Measurements from ENCODE around the gene POLR3H.
"Not testable (repeated sequence)": the region's sequence is repeated elsewhere in the genome, so short reads cannot be mapped to it uniquely, and the experiment has no call there.

Gene POLR3H

DNA sequence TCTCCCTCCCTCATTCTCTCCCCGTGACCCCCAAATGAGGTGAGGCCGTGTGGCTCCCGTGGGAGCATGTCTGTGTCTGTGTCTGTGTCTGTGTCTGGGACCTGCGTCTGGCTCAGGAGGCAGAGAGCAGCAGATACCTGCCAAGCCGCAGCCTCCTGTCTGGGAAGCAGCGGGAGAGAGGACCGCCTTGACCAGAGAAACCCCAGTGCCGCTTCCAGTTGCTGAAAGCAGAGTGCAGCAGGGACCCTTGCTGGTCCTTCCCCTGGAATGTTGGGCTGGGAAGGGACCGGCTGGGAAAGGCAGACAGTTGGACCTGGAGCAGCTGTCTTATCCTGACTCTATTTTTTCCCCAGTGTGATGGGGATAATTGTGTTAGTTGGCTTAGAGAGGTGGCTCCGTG lies 17.1 kb upstream of the POLR3H start:
- no peak for TF ChIP-seq Cebpa-rat (IDR thresholded peaks at IDR 0.05)
- peak overlapping the region in 4 of 11 experiments; percentile 10 to 37 (median 25); a peak in 3 of 22 replicates for H3K4me2 ChIP-seq
- H3K36me3 ChIP-seq = no peaks in the 10 kb centered on the region
- H3K9me3 ChIP-seq (replicated peaks in 1 of 11) = no peaks in the 10 kb centered on the region
- H3K27me3 ChIP-seq = peaks cover 0 to 27% (median 18%) of the 10 kb centered on the region in 11 experiments; a peak in 19 of 22 replicates
- peaks cover 29 to 52% (median 43%) of the 10 kb centered on the region in 10 experiments for H3K4me1 ChIP-seq
- no peak overlapping the region for H3K9ac ChIP-seq
- no peak overlapping the region for H3K27ac ChIP-seq
- H4K20me1 ChIP-seq = peaks cover 0 to 15% (median 0%) of the 10 kb centered on the region in 11 experiments; a peak in 2 of 22 replicates
- no peak overlapping the region for H3K4me3 ChIP-seq

DNA sequence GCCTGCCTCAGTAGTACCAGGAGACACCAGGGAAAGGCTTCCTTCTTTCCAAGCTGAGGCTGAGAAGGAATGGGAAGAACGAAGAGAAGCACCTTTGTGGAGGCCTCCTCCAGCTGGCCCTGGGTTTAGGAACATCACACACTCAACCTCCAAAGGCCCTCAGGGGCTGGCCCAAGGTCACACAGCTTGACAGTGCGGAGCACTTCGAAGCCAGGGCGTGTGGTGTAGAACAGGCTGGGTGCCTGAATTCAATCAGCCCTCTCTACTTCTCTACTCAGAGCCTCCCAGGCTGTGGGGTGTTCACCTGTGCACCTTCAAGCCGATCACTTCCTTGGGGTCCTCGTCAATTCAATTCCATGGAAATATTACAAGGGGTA lies 15.8 kb upstream of the POLR3H start:
- Histone ChIP-seq H3K27ac (no peak overlapping the region), H4K20me1 (peaks cover 0 to 15% (median 0%) of the 10 kb centered on the region in 11 experiments; a peak in 2 of 22 replicates), H3K9me3 (replicated peaks in 1 of 11) (no peaks in the 10 kb centered on the region), H3K36me3 (no peaks in the 10 kb centered on the region), H3K4me2 (no peak overlapping the region), H3K9ac (no peak overlapping the region), H3K4me3 (no peak overlapping the region), H3K27me3 (peaks cover 0 to 27% (median 18%) of the 10 kb centered on the region in 11 experiments; a peak in 19 of 22 replicates), H3K4me1 (peaks cover 29 to 51% (median 44%) of the 10 kb centered on the region in 10 experiments)
- TF ChIP-seq Cebpa-rat (IDR thresholded peaks at IDR 0.05) = no peak

DNA sequence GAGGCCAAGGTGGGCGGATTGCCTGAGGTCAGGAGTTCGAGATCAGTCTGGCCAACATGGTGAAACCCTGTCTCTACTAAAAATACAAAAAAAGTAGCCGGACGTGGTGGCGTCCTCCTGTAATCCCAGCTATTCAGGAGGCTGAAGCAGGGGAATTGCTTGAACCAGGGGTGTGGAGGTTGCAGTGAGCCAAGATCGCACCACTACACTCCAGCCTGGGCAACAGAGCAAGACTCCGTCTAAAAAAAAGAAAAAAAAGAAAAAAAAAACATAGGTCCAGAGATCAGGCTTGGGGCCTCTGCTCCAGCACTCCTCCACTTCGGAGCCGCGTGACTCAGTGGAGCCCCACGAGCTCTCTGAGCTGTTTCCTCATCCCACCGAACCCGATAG lies 14.0 kb upstream of the POLR3H start:
- H3K9me3 ChIP-seq (replicated peaks in 1 of 11); H3K4me3 ChIP-seq; H3K36me3 ChIP-seq: not testable (repeated sequence)
- H3K9ac ChIP-seq = peak overlapping the region in 2 of 11 experiments; percentile 66 to 76; a peak in 2 of 22 replicates
- peaks cover 0 to 27% (median 18%) of the 10 kb centered on the region in 11 experiments; a peak in 19 of 22 replicates for H3K27me3 ChIP-seq
- H4K20me1 ChIP-seq = peaks cover 0 to 15% (median 0%) of the 10 kb centered on the region in 11 experiments; a peak in 2 of 22 replicates
- peak overlapping the region in 6 of 11 experiments; percentile 69 to 87 (median 74); a peak in 9 of 22 replicates for H3K27ac ChIP-seq
- peaks cover 25 to 48% (median 38%) of the 10 kb centered on the region in 10 experiments for H3K4me1 ChIP-seq
- H3K4me2 ChIP-seq = peak overlapping the region; percentile 67 to 95 (median 87); a peak in 21 of 22 replicates

- H3K4me2 ChIP-seq = peak overlapping the region; percentile 75 to 95 (median 87)
- no peak for TF ChIP-seq Cebpa-rat (IDR thresholded peaks at IDR 0.05)
- peak overlapping the region in 1 of 10 experiments; percentile 25; a peak in 1 of 20 replicates for H3K4me3 ChIP-seq
- H3K27ac ChIP-seq = peak overlapping the region in 10 of 11 experiments; percentile 62 to 87 (median 77); a peak in 20 of 22 replicates
- peaks cover 0 to 25% (median 18%) of the 10 kb centered on the region in 11 experiments; a peak in 19 of 22 replicates for H3K27me3 ChIP-seq
- H3K4me1 ChIP-seq = peaks cover 19 to 42% (median 32%) of the 10 kb centered on the region in 10 experiments
- no peaks in the 10 kb centered on the region for H3K36me3 ChIP-seq
- H3K9me3 ChIP-seq (replicated peaks in 1 of 11) = no peaks in the 10 kb centered on the region
- H4K20me1 ChIP-seq = peaks cover 0 to 14% (median 0%) of the 10 kb centered on the region in 11 experiments; a peak in 2 of 22 replicates
- H3K9ac ChIP-seq = peak overlapping the region in 10 of 11 experiments; percentile 53 to 79 (median 70); a peak in 18 of 22 replicates
Measured at GRCh38 chr22:41557401-41558240, 13.4 kb upstream of the POLR3H start.

GRCh38 chr22:41556561-41556960 lies 12.3 kb upstream of the POLR3H start:
- Histone ChIP-seq H3K4me2 (peak overlapping the region; percentile 75 to 95 (median 87); a peak in 21 of 22 replicates), H4K20me1 (peaks cover 0 to 6% (median 0%) of the 10 kb centered on the region in 11 experiments; a peak in 2 of 22 replicates), H3K36me3 (no peaks in the 10 kb centered on the region), H3K9me3 (replicated peaks in 1 of 11) (no peaks in the 10 kb centered on the region), H3K9ac (peak overlapping the region in 10 of 11 experiments; percentile 14 to 79 (median 70); a peak in 17 of 22 replicates), H3K4me1 (peaks cover 15 to 34% (median 26%) of the 10 kb centered on the region in 10 experiments), H3K27me3 (peaks cover 0 to 14% (median 10%) of the 10 kb centered on the region in 11 experiments; a peak in 19 of 22 replicates), H3K4me3 (no peak overlapping the region), H3K27ac (peak overlapping the region in 9 of 11 experiments; percentile 62 to 87 (median 78); a peak in 17 of 22 replicates)
- TF ChIP-seq Cebpa-rat (IDR thresholded peaks at IDR 0.05) = no peak

DNA sequence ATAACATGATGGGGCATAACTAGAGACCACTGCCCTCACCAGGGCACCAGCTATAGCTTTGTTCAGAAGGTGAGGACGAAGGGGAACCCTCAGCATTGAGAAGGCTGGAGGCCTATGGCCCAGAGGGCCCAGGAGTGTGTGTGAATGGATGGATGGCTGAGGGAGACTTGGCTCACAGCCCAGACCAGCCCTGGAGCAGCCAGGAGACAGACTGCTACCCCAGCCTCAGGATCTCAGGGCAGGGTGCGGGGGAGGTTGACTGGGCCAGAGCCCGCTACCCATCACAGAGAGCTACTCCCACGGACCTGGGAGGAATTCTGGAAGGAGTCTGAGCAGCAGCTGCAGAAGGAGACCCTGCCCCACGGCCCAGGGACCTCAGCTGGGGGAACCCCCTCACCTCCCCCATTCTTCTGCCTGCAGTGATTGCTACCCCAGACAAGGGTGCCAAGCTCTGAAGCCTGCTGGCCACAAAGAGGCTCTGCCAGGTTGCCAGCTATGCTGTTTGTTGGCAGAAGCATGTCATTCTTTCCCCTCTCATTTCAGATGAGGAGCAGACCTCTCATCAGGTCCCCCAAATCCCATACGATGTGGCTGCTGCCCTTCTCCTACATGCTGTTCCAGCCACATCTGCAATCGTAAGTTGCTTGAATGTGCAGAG lies 11.2 kb upstream of the POLR3H start:
- peaks cover 0 to 4% (median 0%) of the 10 kb centered on the region in 11 experiments; a peak in 2 of 22 replicates for H3K27me3 ChIP-seq
- no peaks in the 10 kb centered on the region for H4K20me1 ChIP-seq
- H3K4me1 ChIP-seq = peaks cover 15 to 28% (median 23%) of the 10 kb centered on the region in 10 experiments
- no peaks in the 10 kb centered on the region for H3K36me3 ChIP-seq
- peak overlapping the region in 1 of 11 experiments; percentile 14; a peak in 1 of 22 replicates for H3K9ac ChIP-seq
- H3K27ac ChIP-seq = 0 out of 22 replicates have a peak overlapping the region, but pooled peaks of 1 of the 11 experiments have one; percentile 36
- no peak overlapping the region for H3K4me3 ChIP-seq
- no peak for TF ChIP-seq Cebpa-rat (IDR thresholded peaks at IDR 0.05)
- H3K9me3 ChIP-seq (replicated peaks in 1 of 11) = no peaks in the 10 kb centered on the region
- H3K4me2 ChIP-seq = 0 out of 22 replicates have a peak overlapping the region, but pooled peaks of 2 of the 11 experiments have one; percentile 13 to 17

DNA sequence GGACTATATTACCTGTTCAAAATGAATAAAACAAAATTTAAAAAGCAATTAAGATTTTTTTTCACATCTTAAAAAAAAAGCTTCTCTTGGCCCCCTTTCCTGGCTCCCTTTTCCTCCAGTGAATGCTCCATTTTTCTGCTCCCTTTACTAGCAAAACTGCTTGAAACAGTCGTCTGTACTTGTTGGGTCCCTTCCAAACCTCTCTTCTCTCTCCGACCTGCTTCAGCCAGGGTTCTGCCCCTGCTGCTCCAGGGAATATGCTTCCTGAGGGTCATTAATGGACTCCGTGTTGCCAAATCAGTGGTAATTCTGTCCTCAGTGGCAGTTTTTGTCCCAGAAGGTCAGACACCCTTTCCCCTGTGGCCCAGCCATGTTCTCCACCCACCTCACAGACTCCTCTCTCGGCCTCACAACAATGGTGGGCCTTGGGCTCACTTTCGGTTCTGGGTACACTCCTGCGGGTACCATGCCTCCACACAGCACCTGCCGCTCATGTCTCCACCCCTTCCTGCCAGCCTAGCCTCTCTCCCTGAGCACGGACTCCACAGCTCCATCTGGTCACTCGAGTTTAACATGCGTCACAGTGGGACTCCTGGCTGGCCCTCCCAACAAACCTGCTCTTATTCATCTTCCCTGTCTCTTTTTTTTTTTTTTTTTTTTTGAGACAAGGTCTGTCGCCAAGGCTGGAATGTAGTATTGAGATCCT lies 7.8 kb upstream of the POLR3H start:
- no peaks in the 10 kb centered on the region for H3K36me3 ChIP-seq
- no peaks in the 10 kb centered on the region for H3K27me3 ChIP-seq
- H4K20me1 ChIP-seq = no peaks in the 10 kb centered on the region
- H3K4me1 ChIP-seq = peaks cover 6 to 16% (median 9%) of the 10 kb centered on the region in 10 experiments
- no peak overlapping the region for H3K4me3 ChIP-seq
- TF ChIP-seq Cebpa-rat (IDR thresholded peaks at IDR 0.05) = no peak
- H3K27ac ChIP-seq = no peak overlapping the region
- H3K9ac ChIP-seq = no peak overlapping the region
- H3K9me3 ChIP-seq (replicated peaks in 1 of 11) = no peaks in the 10 kb centered on the region
- H3K4me2 ChIP-seq = no peak overlapping the region

DNA sequence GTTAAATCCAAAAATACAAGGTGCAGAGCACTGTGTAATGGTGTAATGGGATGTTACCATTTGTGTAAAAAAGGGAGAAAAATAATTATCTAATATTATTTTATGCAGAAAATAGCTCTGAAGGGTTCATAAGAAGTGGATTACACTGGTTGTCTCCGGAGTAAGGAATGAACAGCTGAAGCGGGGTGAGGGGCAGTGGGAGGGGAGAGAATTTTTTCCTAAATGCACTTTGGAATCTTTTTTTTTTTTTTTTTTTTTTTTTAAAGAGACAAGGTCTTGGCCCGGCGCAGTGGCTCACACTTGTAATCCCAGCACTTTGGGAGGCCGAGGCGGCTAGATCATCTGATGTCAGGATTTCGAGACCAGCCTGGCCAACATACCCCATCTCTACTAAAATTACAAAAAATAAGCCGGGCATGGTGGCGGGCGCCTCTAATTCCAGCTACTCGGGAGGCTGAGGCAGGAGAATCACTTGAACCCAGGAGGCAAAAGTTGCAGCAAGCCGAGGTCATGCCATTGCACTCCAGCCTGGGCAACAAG lies 6.8 kb upstream of the POLR3H start:
- TF ChIP-seq Cebpa-rat (IDR thresholded peaks at IDR 0.05) = no peak
- Histone ChIP-seq H3K9ac (no peak overlapping the region), H3K27me3 (no peaks in the 10 kb centered on the region), H3K4me1 (peaks cover 0 to 7% (median 0%) of the 10 kb centered on the region in 10 experiments; a peak in 3 of 20 replicates), H4K20me1 (no peaks in the 10 kb centered on the region), H3K4me2 (no peak overlapping the region), H3K9me3 (replicated peaks in 1 of 11) (no peaks in the 10 kb centered on the region), H3K27ac (no peak overlapping the region), H3K36me3 (no peaks in the 10 kb centered on the region), H3K4me3 (no peak overlapping the region)
